Measurements from ENCODE around the gene RALY.

RALY gene

GRCh38 chr20:34076952-34077351 lies 83.2 kb downstream of the RALY start:
- TF ChIP-seq ZFX (IDR thresholded peaks at IDR 0.05) = no peak
- TF ChIP-seq, protein P1, sequence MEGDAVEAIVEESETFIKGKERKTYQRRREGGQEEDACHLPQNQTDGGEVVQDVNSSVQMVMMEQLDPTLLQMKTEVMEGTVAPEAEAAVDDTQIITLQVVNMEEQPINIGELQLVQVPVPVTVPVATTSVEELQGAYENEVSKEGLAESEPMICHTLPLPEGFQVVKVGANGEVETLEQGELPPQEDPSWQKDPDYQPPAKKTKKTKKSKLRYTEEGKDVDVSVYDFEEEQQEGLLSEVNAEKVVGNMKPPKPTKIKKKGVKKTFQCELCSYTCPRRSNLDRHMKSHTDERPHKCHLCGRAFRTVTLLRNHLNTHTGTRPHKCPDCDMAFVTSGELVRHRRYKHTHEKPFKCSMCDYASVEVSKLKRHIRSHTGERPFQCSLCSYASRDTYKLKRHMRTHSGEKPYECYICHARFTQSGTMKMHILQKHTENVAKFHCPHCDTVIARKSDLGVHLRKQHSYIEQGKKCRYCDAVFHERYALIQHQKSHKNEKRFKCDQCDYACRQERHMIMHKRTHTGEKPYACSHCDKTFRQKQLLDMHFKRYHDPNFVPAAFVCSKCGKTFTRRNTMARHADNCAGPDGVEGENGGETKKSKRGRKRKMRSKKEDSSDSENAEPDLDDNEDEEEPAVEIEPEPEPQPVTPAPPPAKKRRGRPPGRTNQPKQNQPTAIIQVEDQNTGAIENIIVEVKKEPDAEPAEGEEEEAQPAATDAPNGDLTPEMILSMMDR (conservative IDR thresholded peaks at IDR 0.05) = no peak
- H3K27ac ChIP-seq = no peak overlapping the region

DNA sequence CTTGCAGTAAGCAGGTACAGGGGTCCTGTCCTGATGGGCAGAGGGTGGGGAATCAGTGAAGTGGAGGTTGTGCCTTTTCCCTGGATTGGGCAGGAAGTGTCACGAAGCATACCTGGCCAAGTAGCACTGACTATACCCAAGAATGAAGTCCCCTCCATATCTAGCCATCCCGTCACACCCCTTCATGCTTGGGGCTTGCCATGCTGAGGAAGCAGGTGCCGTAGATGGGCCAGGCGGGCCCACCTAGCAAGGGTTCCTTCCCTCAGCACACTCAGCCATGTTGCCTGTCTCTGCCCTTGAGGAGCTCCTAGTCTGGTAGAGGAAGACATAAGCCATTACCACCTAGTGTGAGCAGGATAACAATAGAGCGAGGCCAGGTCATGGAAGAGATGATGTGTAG lies 84.8 kb downstream of the RALY start:
- H3K27ac ChIP-seq = no peak overlapping the region
- TF ChIP-seq, protein P1 (conservative IDR thresholded peaks at IDR 0.05) = no peak
- no peak for TF ChIP-seq ZFX (IDR thresholded peaks at IDR 0.05)

- no peak for TF ChIP-seq ZFX (IDR thresholded peaks at IDR 0.05)
- TF ChIP-seq, protein P1 (conservative IDR thresholded peaks at IDR 0.05) = no peak
- H3K27ac ChIP-seq = no peak overlapping the region
Measured at GRCh38 chr20:34079818-34080217, 86.1 kb downstream of the RALY start.

DNA sequence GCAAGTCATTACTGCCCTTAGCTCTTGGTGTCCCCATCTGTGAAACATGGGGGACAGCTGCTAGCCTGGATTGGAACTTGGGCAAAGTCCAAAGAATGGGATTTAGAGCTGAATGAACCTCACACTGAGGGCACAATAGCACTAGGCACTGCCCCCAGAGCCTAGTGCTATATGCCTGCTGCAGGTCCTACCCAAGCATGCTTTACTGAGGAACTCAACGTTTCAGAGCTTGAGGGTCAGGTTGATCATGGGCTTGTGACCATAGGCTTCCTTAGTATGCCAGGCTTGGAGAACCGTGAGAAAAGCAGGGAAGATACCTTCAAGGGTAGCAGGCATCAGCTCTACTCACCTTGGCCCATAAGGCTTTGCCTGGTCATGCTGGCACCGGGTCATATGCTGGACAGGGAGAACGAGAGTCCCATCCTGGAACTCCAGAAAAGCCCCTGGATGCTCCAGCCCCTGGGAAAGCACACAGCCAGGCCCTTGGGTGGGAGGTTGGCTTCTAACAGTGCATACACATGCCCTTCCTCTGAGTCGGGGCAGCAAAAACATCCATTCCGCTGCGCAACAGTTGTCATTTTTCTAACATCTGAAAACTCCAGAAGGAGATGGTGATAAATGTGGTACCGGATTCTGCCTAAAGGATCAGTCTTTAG lies 88.6 kb downstream of the RALY start:
- TF ChIP-seq, protein P1 (conservative IDR thresholded peaks at IDR 0.05) = no peak
- no peak for TF ChIP-seq ZFX (IDR thresholded peaks at IDR 0.05)
- H3K27ac ChIP-seq = peak overlapping the region; percentile 10; the same call in 1 of the 2 replicates

DNA sequence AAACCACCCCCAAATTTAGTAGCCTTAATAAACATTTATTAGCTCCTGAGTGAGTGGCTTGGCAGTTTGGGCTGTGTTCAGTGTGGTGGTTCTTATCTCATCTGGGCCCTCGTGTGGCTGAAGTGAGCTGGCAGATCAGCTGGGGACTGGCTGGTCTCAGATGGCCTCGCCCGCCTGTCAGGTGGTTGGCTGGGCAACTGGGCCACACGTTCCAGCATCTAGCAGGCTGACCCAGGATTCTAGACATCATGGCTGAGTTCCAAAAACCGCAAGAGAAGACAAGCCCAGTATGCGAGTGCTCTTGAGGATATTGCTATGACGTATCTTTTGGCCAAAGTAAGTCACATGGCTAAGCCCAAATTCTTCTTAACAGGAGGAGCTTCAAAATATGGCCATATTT lies 89.4 kb downstream of the RALY start:
- no peak for TF ChIP-seq ZFX (IDR thresholded peaks at IDR 0.05)
- TF ChIP-seq, protein P1 (conservative IDR thresholded peaks at IDR 0.05) = no peak; the same call in 1 of the 2 replicates
- peak overlapping the region; percentile 10; the same call in 1 of the 2 replicates for H3K27ac ChIP-seq

DNA sequence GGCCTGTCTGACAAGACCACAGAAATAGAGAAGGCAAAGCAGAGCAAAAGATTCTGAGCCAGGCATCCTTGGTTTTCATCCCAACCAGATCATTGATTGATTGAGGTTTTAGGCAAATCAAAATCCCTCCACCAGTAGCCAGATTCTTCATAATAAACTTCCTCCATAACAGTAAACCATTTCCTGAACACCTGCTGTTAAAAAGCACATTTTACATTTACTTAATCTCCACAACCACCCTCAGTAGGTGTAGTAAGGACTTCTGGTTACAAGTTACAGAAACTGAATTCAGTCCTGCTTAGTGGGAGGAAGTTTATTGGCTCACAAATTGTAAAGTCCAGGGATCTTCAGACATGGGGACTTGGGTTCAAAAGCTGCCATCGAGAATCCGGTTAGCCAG lies 90.1 kb downstream of the RALY start:
- no peak for TF ChIP-seq ZFX (IDR thresholded peaks at IDR 0.05)
- TF ChIP-seq, protein P1 (conservative IDR thresholded peaks at IDR 0.05) = no peak
- H3K27ac ChIP-seq = no peak overlapping the region

- no peak overlapping the region for H3K27ac ChIP-seq
Measured at GRCh38 chr20:34084227-34084923, 90.7 kb downstream of the RALY start.

More at GRCh38 chr20:34084227-34084923, 90.7 kb downstream of the RALY start:
- no peak for TF ChIP-seq ZFX (IDR thresholded peaks at IDR 0.05)
- TF ChIP-seq, protein P1 (conservative IDR thresholded peaks at IDR 0.05) = no peak

All from C4-2B (cell line).